Activated naive CD8-positive, alpha-beta T cell treated with anti-CD3 and anti-CD28 coated beads for 36 hours (primary cell): ENCODE data around the gene CSKMT. TPM values are rescaled to one million over a fixed set of nuclear protein-coding genes. Genes with fewer than 3 reads are reported as not detected.
A peak's percentile ranks its signal among the peaks of the same experiment; 100 is the strongest.
"Not testable (repeated sequence)": the region's sequence is repeated elsewhere in the genome, so short reads cannot be mapped to it uniquely, and the experiment has no call there.

ENCODE experiments used
- DNase-seq: peaks from one replicate; pipeline ENCODE4 v3.0.0; 2021
- H3K27ac Mint-ChIP-seq: one replicate; pipeline ENCODE4 v1.8.0; 2022; ENCODE audit warnings: mild to moderate bottlenecking, moderate library complexity, mixed read lengths
- H3K27me3 Mint-ChIP-seq: one replicate; pipeline ENCODE4 v1.8.0; 2022; ENCODE audit warnings: mild to moderate bottlenecking, mixed read lengths
- H3K36me3 Mint-ChIP-seq: one replicate; pipeline ENCODE4 v1.8.0; 2021; ENCODE audit warnings: mild to moderate bottlenecking, mixed read lengths
- H3K4me1 Mint-ChIP-seq: one replicate; pipeline ENCODE4 v1.8.0; 2021; ENCODE audit warnings: mixed read lengths
- H3K4me3 Mint-ChIP-seq: one replicate; pipeline ENCODE4 v1.8.0; 2022; ENCODE audit warnings: mild to moderate bottlenecking, moderate library complexity, mixed read lengths
- H3K9me3 Mint-ChIP-seq: one replicate; pipeline ENCODE4 v1.8.0; 2022; ENCODE audit warnings: mixed read lengths
- total RNA-seq, 2 experiments: library from RNA; stranded (reverse); gene quantifications; one replicate each; pipeline ENCODE4 v1.2.3, GENCODE V29; 2021

CSKMT gene
- 10 to 100 TPM; 28.7 to 39.7 TPM for total RNA-seq

GRCh38 chr11:62665075-62665598 lies at the start of gene CSKMT, which contains the start of gene C11orf98:
Gene CSKMT, plus strand, starts transcription at chr11:62665312. Its CDS starts 568 bp downstream, at chr11:62665880.
Gene C11orf98, minus strand, starts transcription at chr11:62665210. Its CDS starts 41 bp downstream, at chr11:62665169.
- peaks cover 45% of the 10 kb centered on the region for H3K4me1 Mint-ChIP-seq
- peak; percentile 96 for DNase-seq

GRCh38 chr11:62615521-62615920 lies 49.6 kb upstream of the CSKMT start:
- Mint-ChIP-seq H3K4me3 (no peak overlapping the region), H3K36me3 (peaks cover 34% of the 10 kb centered on the region), H3K9me3 (no peaks in the 10 kb centered on the region), H3K27ac (no peak overlapping the region), H3K27me3 (no peaks in the 10 kb centered on the region), H3K4me1 (peaks cover 32% of the 10 kb centered on the region)
- no peak for DNase-seq

More at GRCh38 chr11:62665075-62665598, at the start of gene CSKMT, which contains the start of gene C11orf98:
- Mint-ChIP-seq H3K36me3 (peaks cover 66% of the 10 kb centered on the region), H3K4me3 (peak within 1 kb of the TSS; percentile 93), H3K9me3 (no peaks in the 10 kb centered on the region), H3K27me3 (no peaks in the 10 kb centered on the region), H3K27ac (peak within 1 kb of the TSS; percentile 95)

- Mint-ChIP-seq H3K4me1 (peaks cover 32% of the 10 kb centered on the region), H3K36me3 (peaks cover 38% of the 10 kb centered on the region)
- not testable (repeated sequence) for H3K27ac Mint-ChIP-seq, DNase-seq, H3K27me3 Mint-ChIP-seq, H3K9me3 Mint-ChIP-seq, H3K4me3 Mint-ChIP-seq
Measured at GRCh38 chr11:62616957-62617356, 48.2 kb upstream of the CSKMT start.

- Mint-ChIP-seq H3K4me1 (peaks cover 31% of the 10 kb centered on the region), H3K27ac (peak overlapping the region; percentile 93), H3K27me3 (no peaks in the 10 kb centered on the region), H3K4me3 (peak overlapping the region; percentile 96), H3K36me3 (peaks cover 49% of the 10 kb centered on the region), H3K9me3 (no peaks in the 10 kb centered on the region)
- DNase-seq: no peak
Measured at GRCh38 chr11:62621027-62621566, 44.0 kb upstream of the CSKMT start.

GRCh38 chr11:62621567-62622470 lies 43.3 kb upstream of the CSKMT start, which contains the start of gene B3GAT3:
Gene B3GAT3, minus strand, starts transcription at chr11:62621986. Its CDS starts 39 bp downstream, at chr11:62621947.
- peaks cover 48% of the 10 kb centered on the region for H3K36me3 Mint-ChIP-seq
- H3K27me3 Mint-ChIP-seq: no peaks in the 10 kb centered on the region
- peak; percentile 97 for DNase-seq
- H3K4me3 Mint-ChIP-seq: peak within 1 kb of the TSS; percentile 96
- H3K9me3 Mint-ChIP-seq: no peaks in the 10 kb centered on the region
- H3K27ac Mint-ChIP-seq: peak within 1 kb of the TSS; percentile 95
- H3K4me1 Mint-ChIP-seq: peaks cover 29% of the 10 kb centered on the region

GRCh38 chr11:62622476-62623089 lies 42.5 kb upstream of the CSKMT start:
- H3K9me3 Mint-ChIP-seq: no peaks in the 10 kb centered on the region
- peaks cover 50% of the 10 kb centered on the region for H3K36me3 Mint-ChIP-seq
- H3K27ac Mint-ChIP-seq: peak overlapping the region; percentile 95
- H3K4me1 Mint-ChIP-seq: peaks cover 28% of the 10 kb centered on the region
- DNase-seq: no peak
- peak overlapping the region; percentile 76 for H3K4me3 Mint-ChIP-seq
- no peaks in the 10 kb centered on the region for H3K27me3 Mint-ChIP-seq

GRCh38 chr11:62627713-62628112 lies 37.4 kb upstream of the CSKMT start:
- Mint-ChIP-seq H3K4me1 (peaks cover 8% of the 10 kb centered on the region), H3K27me3 (no peaks in the 10 kb centered on the region), H3K27ac (no peak overlapping the region), H3K4me3 (no peak overlapping the region), H3K36me3 (peaks cover 44% of the 10 kb centered on the region), H3K9me3 (no peaks in the 10 kb centered on the region)
- DNase-seq: no peak

GRCh38 chr11:62632492-62632891 lies 32.6 kb upstream of the CSKMT start:
- peaks cover 51% of the 10 kb centered on the region for H3K36me3 Mint-ChIP-seq
- peak overlapping the region; percentile 32 for H3K27ac Mint-ChIP-seq
- H3K27me3 Mint-ChIP-seq: no peaks in the 10 kb centered on the region
- peaks cover 26% of the 10 kb centered on the region for H3K4me1 Mint-ChIP-seq
- H3K9me3 Mint-ChIP-seq: no peaks in the 10 kb centered on the region
- H3K4me3 Mint-ChIP-seq: no peak overlapping the region
- no peak for DNase-seq

- Mint-ChIP-seq H3K27ac (peak overlapping the region; percentile 38), H3K27me3 (no peaks in the 10 kb centered on the region), H3K4me3 (peak overlapping the region; percentile 14), H3K9me3 (no peaks in the 10 kb centered on the region), H3K36me3 (peaks cover 40% of the 10 kb centered on the region), H3K4me1 (peaks cover 38% of the 10 kb centered on the region)
- DNase-seq: no peak
Measured at GRCh38 chr11:62644220-62644619, 20.9 kb upstream of the CSKMT start.

GRCh38 chr11:62645671-62645945 lies 19.5 kb upstream of the CSKMT start:
- H3K4me1 Mint-ChIP-seq: peaks cover 30% of the 10 kb centered on the region
- peaks cover 31% of the 10 kb centered on the region for H3K36me3 Mint-ChIP-seq
- peak overlapping the region; percentile 99 for H3K4me3 Mint-ChIP-seq
- H3K27ac Mint-ChIP-seq: peak overlapping the region; percentile 99
- H3K27me3 Mint-ChIP-seq: no peaks in the 10 kb centered on the region
- H3K9me3 Mint-ChIP-seq: no peaks in the 10 kb centered on the region
- no peak for DNase-seq

- H3K9me3 Mint-ChIP-seq: no peaks in the 10 kb centered on the region
- no peaks in the 10 kb centered on the region for H3K27me3 Mint-ChIP-seq
- peak; percentile 99 for DNase-seq
- peaks cover 30% of the 10 kb centered on the region for H3K36me3 Mint-ChIP-seq
- H3K27ac Mint-ChIP-seq: peak within 1 kb of the TSS; percentile 99
- peaks cover 28% of the 10 kb centered on the region for H3K4me1 Mint-ChIP-seq
- peak within 1 kb of the TSS; percentile 99 for H3K4me3 Mint-ChIP-seq
Measured at GRCh38 chr11:62645946-62646824, 18.9 kb upstream of the CSKMT start, which contains the start of gene GANAB. Gene GANAB, minus strand, starts transcription at chr11:62646613. Its CDS starts 14 bp downstream, at chr11:62646599.

- H3K4me3 Mint-ChIP-seq: peak overlapping the region; percentile 99
- H3K27me3 Mint-ChIP-seq: no peaks in the 10 kb centered on the region
- no peaks in the 10 kb centered on the region for H3K9me3 Mint-ChIP-seq
- H3K27ac Mint-ChIP-seq: peak overlapping the region; percentile 99
- DNase-seq: no peak
- H3K4me1 Mint-ChIP-seq: peaks cover 28% of the 10 kb centered on the region
- peaks cover 27% of the 10 kb centered on the region for H3K36me3 Mint-ChIP-seq
Measured at GRCh38 chr11:62646825-62647608, 18.1 kb upstream of the CSKMT start.

GRCh38 chr11:62647609-62648005 lies 17.5 kb upstream of the CSKMT start:
- H3K36me3 Mint-ChIP-seq: peaks cover 26% of the 10 kb centered on the region
- H3K4me1 Mint-ChIP-seq: peaks cover 30% of the 10 kb centered on the region
- H3K27ac Mint-ChIP-seq: peak overlapping the region; percentile 60
- peak overlapping the region; percentile 34 for H3K4me3 Mint-ChIP-seq
- H3K9me3 Mint-ChIP-seq: no peaks in the 10 kb centered on the region
- no peaks in the 10 kb centered on the region for H3K27me3 Mint-ChIP-seq
- no peak for DNase-seq
